Activated CD4-positive, alpha-beta T cell treated with anti-CD3 and anti-CD28 coated beads, Interleukin-2, amount 50 U/mL, for 24 hours (primary cell): ENCODE measurements around the gene RAD23A.

Experiments used
- DNase-seq, 2 donors: peaks; one replicate each; pipeline ENCODE4 v3.0.0-alpha.2; 2020; ENCODE audit warnings: low read depth in 1 of 2, low spot score in 1 of 2

RAD23A gene

GRCh38 chr19:13002166-13002898, 56.7 kb downstream of the RAD23A start:
- DNase-seq = no peak

- no peak for DNase-seq
These were observed 57.4 kb downstream of the RAD23A start for GRCh38 chr19:13003081-13003480.
